HEK293 (cell line): ENCODE data around the gene COX7A2.

Experiments
- GLI2 ChIP-seq: fragments of 450-650 bp; formaldehyde crosslinking; IDR thresholded peaks from 2 replicates; pipeline ENCODE4; 2017; ENCODE audit warnings: missing biosample characterization, missing genetic modification characterization, low read depth, borderline replicate concordance
- GLIS2 ChIP-seq: fragments of 450-650 bp; formaldehyde crosslinking; IDR thresholded peaks from 2 replicates; pipeline ENCODE4 v1.5.1; 2016; ENCODE audit warnings: missing biosample characterization, missing genetic modification characterization
- KLF8 ChIP-seq: fragments of 450-650 bp; formaldehyde crosslinking; IDR thresholded peaks from 2 replicates; pipeline ENCODE4 v1.5.1; 2016; ENCODE audit warnings: missing biosample characterization, missing genetic modification characterization
- OSR2 ChIP-seq: fragments of 450-650 bp; formaldehyde crosslinking; IDR thresholded peaks from 2 replicates; pipeline ENCODE4 v1.5.1; 2016; ENCODE audit warnings: missing biosample characterization, missing genetic modification characterization
- OVOL3 ChIP-seq: fragments of 450-650 bp; formaldehyde crosslinking; IDR thresholded peaks from 2 replicates; pipeline ENCODE4 v1.5.1; 2016; ENCODE audit warnings: missing biosample characterization, missing genetic modification characterization
- SP3 ChIP-seq: fragments of 450-650 bp; formaldehyde crosslinking; IDR thresholded peaks from 2 replicates; pipeline ENCODE4 v1.5.1; 2016; ENCODE audit warnings: missing biosample characterization, missing genetic modification characterization
- ZNF146 ChIP-seq: fragments of 450-650 bp; formaldehyde crosslinking; IDR thresholded peaks from 2 replicates; pipeline ENCODE4 v1.5.1; 2016; ENCODE audit warnings: missing biosample characterization, missing genetic modification characterization
- ZNF155 ChIP-seq: fragments of 450-650 bp; formaldehyde crosslinking; IDR thresholded peaks from 2 replicates; pipeline ENCODE4 v1.5.1; 2016; ENCODE audit warnings: missing biosample characterization, missing genetic modification characterization
- ZNF157 ChIP-seq: fragments of 450-650 bp; formaldehyde crosslinking; IDR thresholded peaks from 2 replicates; pipeline ENCODE4 v1.5.1; 2016; ENCODE audit warnings: missing biosample characterization, missing genetic modification characterization
- ZNF214 ChIP-seq: fragments of 450-650 bp; formaldehyde crosslinking; IDR thresholded peaks from 2 replicates; pipeline ENCODE4 v1.5.1; 2017; ENCODE audit warnings: missing biosample characterization, mild to moderate bottlenecking, missing genetic modification characterization, borderline replicate concordance
- ZNF416 ChIP-seq: fragments of 450-650 bp; formaldehyde crosslinking; IDR thresholded peaks from 2 replicates; pipeline ENCODE4 v1.5.1; 2016; ENCODE audit warnings: missing biosample characterization, missing genetic modification characterization
- ZNF501 ChIP-seq: fragments of 450-650 bp; formaldehyde crosslinking; IDR thresholded peaks from 2 replicates; pipeline ENCODE4 v1.5.1; 2016; ENCODE audit warnings: missing biosample characterization, missing genetic modification characterization
- ZNF610 ChIP-seq: fragments of 450-650 bp; formaldehyde crosslinking; IDR thresholded peaks from 2 replicates; pipeline ENCODE4 v1.5.1; 2016; ENCODE audit warnings: missing biosample characterization, missing genetic modification characterization, borderline replicate concordance
- TF ChIP-seq, protein P1 (sequence below): sonication (generic); formaldehyde crosslinking; IDR thresholded peaks from 2 replicates; pipeline ENCODE4 v1.8.1; 2022; ENCODE audit warnings: mild to moderate bottlenecking, moderate library complexity, missing genetic modification reagents
- TF ChIP-seq, protein P2 (sequence below): fragments of 450-650 bp; formaldehyde crosslinking; conservative IDR thresholded peaks from 2 replicates; pipeline ENCODE4 v1.5.1; 2016; ENCODE audit warnings: low read depth, missing biosample characterization, missing genetic modification characterization
- TF ChIP-seq, protein P3 (sequence below): fragments of 450-650 bp; formaldehyde crosslinking; IDR thresholded peaks from 2 replicates; pipeline ENCODE4 v1.5.1; 2017; ENCODE audit warnings: missing biosample characterization, mild to moderate bottlenecking, missing genetic modification characterization, moderate library complexity
- TF ChIP-seq, protein P4 (sequence below): fragments of 450-650 bp; formaldehyde crosslinking; IDR thresholded peaks from 2 replicates; pipeline ENCODE4 v1.5.1; 2016; ENCODE audit warnings: missing biosample characterization, missing genetic modification characterization, low read depth
- TF ChIP-seq, protein P5 (sequence below): fragments of 450-650 bp; formaldehyde crosslinking; IDR thresholded peaks from 2 replicates; pipeline ENCODE4 v1.5.1; 2016; ENCODE audit warnings: missing biosample characterization, missing genetic modification characterization
- TF ChIP-seq, protein P6 (sequence below): fragments of 450-650 bp; formaldehyde crosslinking; IDR thresholded peaks from 2 replicates; pipeline ENCODE4 v1.5.1; 2016; ENCODE audit warnings: missing biosample characterization, missing genetic modification characterization
- TF ChIP-seq, protein P7 (sequence below): fragments of 450-650 bp; IDR thresholded peaks from 2 replicates; pipeline ENCODE4 v1.5.1; 2018; ENCODE audit warnings: missing biosample characterization, missing genetic modification characterization

COX7A2 gene

DNA sequence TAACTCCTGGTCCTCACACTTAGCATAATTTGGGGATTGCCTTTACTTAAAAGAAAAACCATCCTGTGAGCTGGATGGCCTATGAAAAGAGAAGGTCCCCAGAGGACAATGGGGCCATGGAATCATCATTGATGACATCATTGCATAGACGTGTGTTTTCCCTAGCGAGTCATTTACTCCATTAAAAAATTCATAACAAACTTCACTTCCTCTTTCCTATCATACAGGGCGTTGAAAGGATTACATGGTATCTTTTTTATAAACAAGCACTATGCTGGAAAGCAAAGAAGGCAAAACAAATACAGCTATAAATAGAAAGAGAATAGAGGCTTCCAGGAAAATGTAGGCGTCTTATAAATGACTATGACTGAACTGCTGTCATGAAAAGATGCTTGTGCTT is 26.4 kb downstream of the COX7A2 start (continued):
- no peak for TF ChIP-seq ZNF610 (tag by site-specific recombination)
- TF ChIP-seq, protein P1, sequence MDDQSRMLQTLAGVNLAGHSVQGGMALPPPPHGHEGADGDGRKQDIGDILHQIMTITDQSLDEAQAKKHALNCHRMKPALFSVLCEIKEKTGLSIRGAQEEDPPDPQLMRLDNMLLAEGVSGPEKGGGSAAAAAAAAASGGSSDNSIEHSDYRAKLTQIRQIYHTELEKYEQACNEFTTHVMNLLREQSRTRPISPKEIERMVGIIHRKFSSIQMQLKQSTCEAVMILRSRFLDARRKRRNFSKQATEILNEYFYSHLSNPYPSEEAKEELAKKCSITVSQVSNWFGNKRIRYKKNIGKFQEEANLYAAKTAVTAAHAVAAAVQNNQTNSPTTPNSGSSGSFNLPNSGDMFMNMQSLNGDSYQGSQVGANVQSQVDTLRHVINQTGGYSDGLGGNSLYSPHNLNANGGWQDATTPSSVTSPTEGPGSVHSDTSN (CRISPR knock-in tag), result no peak
- TF ChIP-seq, protein P2, sequence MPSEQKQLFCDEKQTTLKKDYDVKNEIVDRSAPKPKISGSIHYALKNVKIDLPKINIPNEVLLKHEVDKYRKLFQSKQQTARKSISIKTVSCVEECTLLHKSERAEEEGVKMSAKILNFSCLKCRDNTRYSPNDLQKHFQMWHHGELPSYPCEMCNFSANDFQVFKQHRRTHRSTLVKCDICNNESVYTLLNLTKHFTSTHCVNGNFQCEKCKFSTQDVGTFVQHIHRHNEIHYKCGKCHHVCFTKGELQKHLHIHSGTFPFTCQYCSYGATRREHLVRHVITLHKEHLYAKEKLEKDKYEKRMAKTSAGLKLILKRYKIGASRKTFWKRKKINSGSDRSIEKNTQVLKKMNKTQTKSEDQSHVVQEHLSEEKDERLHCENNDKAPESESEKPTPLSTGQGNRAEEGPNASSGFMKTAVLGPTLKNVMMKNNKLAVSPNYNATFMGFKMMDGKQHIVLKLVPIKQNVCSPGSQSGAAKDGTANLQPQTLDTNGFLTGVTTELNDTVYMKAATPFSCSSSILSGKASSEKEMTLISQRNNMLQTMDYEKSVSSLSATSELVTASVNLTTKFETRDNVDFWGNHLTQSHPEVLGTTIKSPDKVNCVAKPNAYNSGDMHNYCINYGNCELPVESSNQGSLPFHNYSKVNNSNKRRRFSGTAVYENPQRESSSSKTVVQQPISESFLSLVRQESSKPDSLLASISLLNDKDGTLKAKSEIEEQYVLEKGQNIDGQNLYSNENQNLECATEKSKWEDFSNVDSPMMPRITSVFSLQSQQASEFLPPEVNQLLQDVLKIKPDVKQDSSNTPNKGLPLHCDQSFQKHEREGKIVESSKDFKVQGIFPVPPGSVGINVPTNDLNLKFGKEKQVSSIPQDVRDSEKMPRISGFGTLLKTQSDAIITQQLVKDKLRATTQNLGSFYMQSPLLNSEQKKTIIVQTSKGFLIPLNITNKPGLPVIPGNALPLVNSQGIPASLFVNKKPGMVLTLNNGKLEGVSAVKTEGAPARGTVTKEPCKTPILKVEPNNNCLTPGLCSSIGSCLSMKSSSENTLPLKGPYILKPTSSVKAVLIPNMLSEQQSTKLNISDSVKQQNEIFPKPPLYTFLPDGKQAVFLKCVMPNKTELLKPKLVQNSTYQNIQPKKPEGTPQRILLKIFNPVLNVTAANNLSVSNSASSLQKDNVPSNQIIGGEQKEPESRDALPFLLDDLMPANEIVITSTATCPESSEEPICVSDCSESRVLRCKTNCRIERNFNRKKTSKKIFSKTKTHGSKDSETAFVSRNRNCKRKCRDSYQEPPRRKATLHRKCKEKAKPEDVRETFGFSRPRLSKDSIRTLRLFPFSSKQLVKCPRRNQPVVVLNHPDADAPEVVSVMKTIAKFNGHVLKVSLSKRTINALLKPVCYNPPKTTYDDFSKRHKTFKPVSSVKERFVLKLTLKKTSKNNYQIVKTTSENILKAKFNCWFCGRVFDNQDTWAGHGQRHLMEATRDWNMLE (tag by site-specific recombination), result 0 out of 2 replicates have a peak, but pooled peaks have one; percentile 39
- no peak for TF ChIP-seq ZNF501 (tag by site-specific recombination)
- TF ChIP-seq, protein P3, sequence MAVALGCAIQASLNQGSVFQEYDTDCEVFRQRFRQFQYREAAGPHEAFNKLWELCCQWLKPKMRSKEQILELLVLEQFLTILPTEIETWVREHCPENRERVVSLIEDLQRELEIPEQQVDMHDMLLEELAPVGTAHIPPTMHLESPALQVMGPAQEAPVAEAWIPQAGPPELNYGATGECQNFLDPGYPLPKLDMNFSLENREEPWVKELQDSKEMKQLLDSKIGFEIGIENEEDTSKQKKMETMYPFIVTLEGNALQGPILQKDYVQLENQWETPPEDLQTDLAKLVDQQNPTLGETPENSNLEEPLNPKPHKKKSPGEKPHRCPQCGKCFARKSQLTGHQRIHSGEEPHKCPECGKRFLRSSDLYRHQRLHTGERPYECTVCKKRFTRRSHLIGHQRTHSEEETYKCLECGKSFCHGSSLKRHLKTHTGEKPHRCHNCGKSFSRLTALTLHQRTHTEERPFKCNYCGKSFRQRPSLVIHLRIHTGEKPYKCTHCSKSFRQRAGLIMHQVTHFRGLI (tag by site-specific recombination), result no peak
- TF ChIP-seq ZNF416 (tag by site-specific recombination), result no peak
- TF ChIP-seq, protein P4, sequence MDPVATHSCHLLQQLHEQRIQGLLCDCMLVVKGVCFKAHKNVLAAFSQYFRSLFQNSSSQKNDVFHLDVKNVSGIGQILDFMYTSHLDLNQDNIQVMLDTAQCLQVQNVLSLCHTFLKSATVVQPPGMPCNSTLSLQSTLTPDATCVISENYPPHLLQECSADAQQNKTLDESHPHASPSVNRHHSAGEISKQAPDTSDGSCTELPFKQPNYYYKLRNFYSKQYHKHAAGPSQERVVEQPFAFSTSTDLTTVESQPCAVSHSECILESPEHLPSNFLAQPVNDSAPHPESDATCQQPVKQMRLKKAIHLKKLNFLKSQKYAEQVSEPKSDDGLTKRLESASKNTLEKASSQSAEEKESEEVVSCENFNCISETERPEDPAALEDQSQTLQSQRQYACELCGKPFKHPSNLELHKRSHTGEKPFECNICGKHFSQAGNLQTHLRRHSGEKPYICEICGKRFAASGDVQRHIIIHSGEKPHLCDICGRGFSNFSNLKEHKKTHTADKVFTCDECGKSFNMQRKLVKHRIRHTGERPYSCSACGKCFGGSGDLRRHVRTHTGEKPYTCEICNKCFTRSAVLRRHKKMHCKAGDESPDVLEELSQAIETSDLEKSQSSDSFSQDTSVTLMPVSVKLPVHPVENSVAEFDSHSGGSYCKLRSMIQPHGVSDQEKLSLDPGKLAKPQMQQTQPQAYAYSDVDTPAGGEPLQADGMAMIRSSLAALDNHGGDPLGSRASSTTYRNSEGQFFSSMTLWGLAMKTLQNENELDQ (tag by site-specific recombination), result no peak
- TF ChIP-seq KLF8, result peak; percentile 81
- TF ChIP-seq, protein P5, sequence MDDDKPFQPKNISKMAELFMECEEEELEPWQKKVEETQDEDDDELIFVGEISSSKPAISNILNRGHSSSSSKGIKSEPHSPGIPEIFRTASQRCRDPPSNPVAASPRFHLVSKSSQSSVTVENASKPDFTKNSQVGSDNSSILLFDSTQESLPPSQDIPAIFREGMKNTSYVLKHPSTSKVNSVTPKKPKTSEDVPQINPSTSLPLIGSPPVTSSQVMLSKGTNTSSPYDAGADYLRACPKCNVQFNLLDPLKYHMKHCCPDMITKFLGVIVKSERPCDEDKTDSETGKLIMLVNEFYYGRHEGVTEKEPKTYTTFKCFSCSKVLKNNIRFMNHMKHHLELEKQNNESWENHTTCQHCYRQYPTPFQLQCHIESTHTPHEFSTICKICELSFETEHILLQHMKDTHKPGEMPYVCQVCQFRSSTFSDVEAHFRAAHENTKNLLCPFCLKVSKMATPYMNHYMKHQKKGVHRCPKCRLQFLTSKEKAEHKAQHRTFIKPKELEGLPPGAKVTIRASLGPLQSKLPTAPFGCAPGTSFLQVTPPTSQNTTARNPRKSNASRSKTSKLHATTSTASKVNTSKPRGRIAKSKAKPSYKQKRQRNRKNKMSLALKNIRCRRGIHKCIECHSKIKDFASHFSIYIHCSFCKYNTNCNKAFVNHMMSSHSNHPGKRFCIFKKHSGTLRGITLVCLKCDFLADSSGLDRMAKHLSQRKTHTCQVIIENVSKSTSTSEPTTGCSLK, result no peak
- no peak for TF ChIP-seq ZNF146 (tag by site-specific recombination)
- TF ChIP-seq OVOL3, result no peak
- no peak for TF ChIP-seq ZNF155
- TF ChIP-seq ZNF214 (tag by site-specific recombination), result no peak
- no peak for TF ChIP-seq GLI2 (tag by site-specific recombination)
- no peak for TF ChIP-seq OSR2
- TF ChIP-seq ZNF157 (tag by site-specific recombination), result no peak
- TF ChIP-seq, protein P6, sequence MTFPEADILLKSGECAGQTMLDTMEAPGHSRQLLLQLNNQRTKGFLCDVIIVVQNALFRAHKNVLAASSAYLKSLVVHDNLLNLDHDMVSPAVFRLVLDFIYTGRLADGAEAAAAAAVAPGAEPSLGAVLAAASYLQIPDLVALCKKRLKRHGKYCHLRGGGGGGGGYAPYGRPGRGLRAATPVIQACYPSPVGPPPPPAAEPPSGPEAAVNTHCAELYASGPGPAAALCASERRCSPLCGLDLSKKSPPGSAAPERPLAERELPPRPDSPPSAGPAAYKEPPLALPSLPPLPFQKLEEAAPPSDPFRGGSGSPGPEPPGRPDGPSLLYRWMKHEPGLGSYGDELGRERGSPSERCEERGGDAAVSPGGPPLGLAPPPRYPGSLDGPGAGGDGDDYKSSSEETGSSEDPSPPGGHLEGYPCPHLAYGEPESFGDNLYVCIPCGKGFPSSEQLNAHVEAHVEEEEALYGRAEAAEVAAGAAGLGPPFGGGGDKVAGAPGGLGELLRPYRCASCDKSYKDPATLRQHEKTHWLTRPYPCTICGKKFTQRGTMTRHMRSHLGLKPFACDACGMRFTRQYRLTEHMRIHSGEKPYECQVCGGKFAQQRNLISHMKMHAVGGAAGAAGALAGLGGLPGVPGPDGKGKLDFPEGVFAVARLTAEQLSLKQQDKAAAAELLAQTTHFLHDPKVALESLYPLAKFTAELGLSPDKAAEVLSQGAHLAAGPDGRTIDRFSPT (tag by site-specific recombination), result 0 out of 2 replicates have a peak, but pooled peaks have one; percentile 45
- TF ChIP-seq SP3 (tag by site-specific recombination), result peak; percentile 12; the same call in 1 of the 2 replicates
- TF ChIP-seq, protein P7, sequence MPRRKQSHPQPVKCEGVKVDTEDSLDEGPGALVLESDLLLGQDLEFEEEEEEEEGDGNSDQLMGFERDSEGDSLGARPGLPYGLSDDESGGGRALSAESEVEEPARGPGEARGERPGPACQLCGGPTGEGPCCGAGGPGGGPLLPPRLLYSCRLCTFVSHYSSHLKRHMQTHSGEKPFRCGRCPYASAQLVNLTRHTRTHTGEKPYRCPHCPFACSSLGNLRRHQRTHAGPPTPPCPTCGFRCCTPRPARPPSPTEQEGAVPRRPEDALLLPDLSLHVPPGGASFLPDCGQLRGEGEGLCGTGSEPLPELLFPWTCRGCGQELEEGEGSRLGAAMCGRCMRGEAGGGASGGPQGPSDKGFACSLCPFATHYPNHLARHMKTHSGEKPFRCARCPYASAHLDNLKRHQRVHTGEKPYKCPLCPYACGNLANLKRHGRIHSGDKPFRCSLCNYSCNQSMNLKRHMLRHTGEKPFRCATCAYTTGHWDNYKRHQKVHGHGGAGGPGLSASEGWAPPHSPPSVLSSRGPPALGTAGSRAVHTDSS (tag by site-specific recombination), result no peak
- no peak for TF ChIP-seq GLIS2
